ENCODE results near the gene GNAQ.
"Not testable (repeated sequence)": the region's sequence is repeated elsewhere in the genome, so short reads cannot be mapped to it uniquely, and the experiment has no call there.

The GNAQ gene

GRCh38 chr9:77865385-77866047 is 166.1 kb downstream of the GNAQ start:
- TF ChIP-seq, protein P1, sequence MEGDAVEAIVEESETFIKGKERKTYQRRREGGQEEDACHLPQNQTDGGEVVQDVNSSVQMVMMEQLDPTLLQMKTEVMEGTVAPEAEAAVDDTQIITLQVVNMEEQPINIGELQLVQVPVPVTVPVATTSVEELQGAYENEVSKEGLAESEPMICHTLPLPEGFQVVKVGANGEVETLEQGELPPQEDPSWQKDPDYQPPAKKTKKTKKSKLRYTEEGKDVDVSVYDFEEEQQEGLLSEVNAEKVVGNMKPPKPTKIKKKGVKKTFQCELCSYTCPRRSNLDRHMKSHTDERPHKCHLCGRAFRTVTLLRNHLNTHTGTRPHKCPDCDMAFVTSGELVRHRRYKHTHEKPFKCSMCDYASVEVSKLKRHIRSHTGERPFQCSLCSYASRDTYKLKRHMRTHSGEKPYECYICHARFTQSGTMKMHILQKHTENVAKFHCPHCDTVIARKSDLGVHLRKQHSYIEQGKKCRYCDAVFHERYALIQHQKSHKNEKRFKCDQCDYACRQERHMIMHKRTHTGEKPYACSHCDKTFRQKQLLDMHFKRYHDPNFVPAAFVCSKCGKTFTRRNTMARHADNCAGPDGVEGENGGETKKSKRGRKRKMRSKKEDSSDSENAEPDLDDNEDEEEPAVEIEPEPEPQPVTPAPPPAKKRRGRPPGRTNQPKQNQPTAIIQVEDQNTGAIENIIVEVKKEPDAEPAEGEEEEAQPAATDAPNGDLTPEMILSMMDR (IDR thresholded peaks at IDR 0.05; ENCODE audit: low read depth, low read length): no peak
- no peak for DNase-seq (ENCODE audit: low read depth in 2 of 2)
- no peak overlapping the region for H3K4me3 ChIP-seq (replicated peaks in 1 of 2; ENCODE audit: low read depth in 2 of 2, low read length in 2 of 2)

DNA sequence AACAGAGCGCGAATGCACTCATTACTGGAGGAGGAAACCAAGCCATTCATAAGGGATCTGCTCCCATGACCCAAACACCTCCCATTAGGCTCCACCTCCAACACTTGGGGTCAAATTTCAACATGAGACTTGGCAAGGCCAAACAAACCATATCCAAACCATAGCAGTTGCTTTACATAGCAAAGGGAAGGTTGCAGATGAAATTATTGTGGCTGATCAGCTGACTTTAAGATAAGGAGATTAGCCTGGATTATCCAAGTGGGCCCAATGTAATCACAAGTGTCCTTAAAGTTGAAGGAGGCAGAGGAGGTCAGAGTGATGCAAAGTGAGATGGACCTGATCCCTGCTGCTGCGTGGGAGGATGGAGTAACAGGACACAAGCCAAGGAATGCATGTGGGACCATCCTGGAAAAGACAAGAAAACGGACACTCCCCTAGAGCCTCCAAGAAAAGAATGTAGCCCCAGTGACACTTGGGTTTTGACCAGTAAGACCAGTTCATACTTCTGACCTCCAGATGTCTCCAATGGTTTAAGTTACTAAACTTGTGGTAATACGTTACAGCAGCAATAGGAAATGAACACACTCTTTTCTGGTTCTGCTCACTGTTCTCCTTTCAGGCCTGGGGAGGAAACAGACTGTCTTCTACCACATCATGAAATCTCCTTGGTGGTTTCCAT is 167.3 kb downstream of the GNAQ start:
- peak; percentile 69 to 86 for DNase-seq (ENCODE audit: low read depth in 2 of 2)
- H3K4me3 ChIP-seq (replicated peaks in 1 of 2; ENCODE audit: low read depth in 2 of 2, low read length in 2 of 2): no peak overlapping the region
- TF ChIP-seq, protein P1 (IDR thresholded peaks at IDR 0.05; ENCODE audit: low read depth, low read length): no peak

GRCh38 chr9:77863638-77864037 is 168.0 kb downstream of the GNAQ start:
- H3K4me3 ChIP-seq (replicated peaks in 1 of 2; ENCODE audit: low read depth in 2 of 2, low read length in 2 of 2); DNase-seq (ENCODE audit: low read depth in 2 of 2): not testable (repeated sequence)

DNA sequence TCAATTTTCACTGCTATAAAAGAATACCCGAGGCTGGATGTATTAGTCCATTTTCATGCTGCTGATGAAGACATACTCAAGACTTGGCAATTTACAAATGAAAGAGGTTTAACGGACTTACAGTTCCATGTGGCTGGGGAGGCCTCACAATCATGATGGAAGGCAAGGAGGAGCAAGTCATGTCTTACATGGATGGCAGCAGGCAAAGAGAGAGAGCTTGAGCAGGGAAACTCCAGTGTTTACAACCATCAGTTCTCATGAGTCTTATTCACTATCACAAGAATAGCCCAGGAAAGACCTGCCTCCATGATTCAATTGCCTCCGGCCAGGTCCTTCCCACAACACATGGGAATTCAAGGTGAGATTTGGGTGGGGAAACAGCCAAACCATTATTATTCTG is 170.7 kb downstream of the GNAQ start:
- DNase-seq (ENCODE audit: low read depth in 2 of 2); H3K4me3 ChIP-seq (replicated peaks in 1 of 2; ENCODE audit: low read depth in 2 of 2, low read length in 2 of 2): not testable (repeated sequence)

- no peak overlapping the region for H3K4me3 ChIP-seq (replicated peaks in 1 of 2; ENCODE audit: low read depth in 2 of 2, low read length in 2 of 2)
- TF ChIP-seq, protein P1 (IDR thresholded peaks at IDR 0.05; ENCODE audit: low read depth, low read length): no peak
- no peak for DNase-seq (ENCODE audit: low read depth in 2 of 2)
Observed at GRCh38 chr9:77857513-77858259, 173.9 kb downstream of the GNAQ start.

GRCh38 chr9:77856615-77857014 is 175.0 kb downstream of the GNAQ start:
- no peak overlapping the region for H3K4me3 ChIP-seq (replicated peaks in 1 of 2; ENCODE audit: low read depth in 2 of 2, low read length in 2 of 2)
- DNase-seq (ENCODE audit: low read depth in 2 of 2): peak in 1 of 2 donors; percentile 38
- TF ChIP-seq, protein P1 (IDR thresholded peaks at IDR 0.05; ENCODE audit: low read depth, low read length): no peak

GRCh38 chr9:77854916-77855311 is 176.7 kb downstream of the GNAQ start:
- TF ChIP-seq, protein P1 (IDR thresholded peaks at IDR 0.05; ENCODE audit: low read depth, low read length): no peak
- H3K4me3 ChIP-seq (replicated peaks in 1 of 2; ENCODE audit: low read depth in 2 of 2, low read length in 2 of 2): no peak overlapping the region
- no peak for DNase-seq (ENCODE audit: low read depth in 2 of 2)
